Loucy (cell line): ENCODE measurements around the gene OR52N2.

Experiments
- CTCF ChIP-seq: fragments of 200-600 bp; sonication (generic); conservative IDR thresholded peaks from 2 replicates; pipeline ENCODE4 v1.5.1; 2014; ENCODE audit warnings: mild to moderate bottlenecking, antibody characterized with exemption, low read length
- EZH2phosphoT487 ChIP-seq: fragments of 200-600 bp; IDR thresholded peaks from 2 replicates; pipeline ENCODE4 v1.6.1; 2018; ENCODE audit warnings: antibody characterized with exemption, mild to moderate bottlenecking, moderate library complexity, borderline replicate concordance

GRCh38 chr11:5865826-5866225 is 57.1 kb downstream of the OR52N2 start:
- TF ChIP-seq CTCF (no peak), EZH2phosphoT487 (no peak)
